HAP-1 (cell line): Measurements from ENCODE around the gene TAS2R9.
A peak's percentile ranks its signal among the peaks of the same experiment; 100 is the strongest.
"Not testable (repeated sequence)": the region's sequence is repeated elsewhere in the genome, so short reads cannot be mapped to it uniquely, and the experiment has no call there.

Experiments
- DNase-seq, 2 experiments: peaks; one replicate each; pipeline ENCODE4 v3.0.0-alpha.2; 2016 to 2020; ENCODE audit warnings: low spot score in 2 of 2
- H3K27me3 ChIP-seq: fragments of 250-450 bp; sonication (Bioruptor Pico); 2 replicates; pipeline ENCODE4 v1.5.1; 2020; ENCODE audit warnings: low read depth, mild to moderate bottlenecking, moderate library complexity
- H3K36me3 ChIP-seq: fragments of 250-450 bp; sonication (Bioruptor Pico); replicated peaks from 2 replicates; pipeline ENCODE4 v1.5.1; 2020; ENCODE audit warnings: mild to moderate bottlenecking
- H3K4me1 ChIP-seq: fragments of 250-450 bp; sonication (Bioruptor Pico); 2 replicates; pipeline ENCODE4 v1.5.1; 2020; ENCODE audit warnings: mild to moderate bottlenecking
- H3K4me3 ChIP-seq: fragments of 250-450 bp; sonication (Bioruptor Pico); 2 replicates; pipeline ENCODE4 v1.5.1; 2020; ENCODE audit warnings: mild to moderate bottlenecking, moderate library complexity
- H3K9me3 ChIP-seq: fragments of 250-450 bp; sonication (Bioruptor Pico); 2 replicates; pipeline ENCODE4 v1.5.1; 2020; ENCODE audit warnings: mild to moderate bottlenecking, moderate library complexity
- in situ Hi-C: fragments of 300-500 bp; cut with MboI; formaldehyde crosslinking; loops from 3 replicates; pipeline ENCODE4 v1.14.3; 2020; ENCODE audit warnings: low sequenced_read_pairs, inconsistent platforms, mixed read lengths

Gene TAS2R9

GRCh38 chr12:10801741-10802140, 8.2 kb downstream of the TAS2R9 start:
- no peaks in the 10 kb centered on the region for H3K4me1 ChIP-seq
- no peak for DNase-seq
- in situ Hi-C loops, result no loop called here
- peaks cover 10% of the 10 kb centered on the region for H3K27me3 ChIP-seq
- no peaks in the 10 kb centered on the region for H3K9me3 ChIP-seq
- H3K36me3 ChIP-seq, result no peaks in the 10 kb centered on the region
- H3K4me3 ChIP-seq, result no peak overlapping the region

- in situ Hi-C loops, result no loop called here
- H3K4me1 ChIP-seq, result no peaks in the 10 kb centered on the region
- no peak for DNase-seq
- no peaks in the 10 kb centered on the region; the same call in none of the 2 replicates for H3K27me3 ChIP-seq
- H3K36me3 ChIP-seq, result no peaks in the 10 kb centered on the region
- H3K4me3 ChIP-seq, result no peak overlapping the region
- no peaks in the 10 kb centered on the region for H3K9me3 ChIP-seq
These were observed 15.7 kb downstream of the TAS2R9 start for GRCh38 chr12:10794222-10794621.

DNA sequence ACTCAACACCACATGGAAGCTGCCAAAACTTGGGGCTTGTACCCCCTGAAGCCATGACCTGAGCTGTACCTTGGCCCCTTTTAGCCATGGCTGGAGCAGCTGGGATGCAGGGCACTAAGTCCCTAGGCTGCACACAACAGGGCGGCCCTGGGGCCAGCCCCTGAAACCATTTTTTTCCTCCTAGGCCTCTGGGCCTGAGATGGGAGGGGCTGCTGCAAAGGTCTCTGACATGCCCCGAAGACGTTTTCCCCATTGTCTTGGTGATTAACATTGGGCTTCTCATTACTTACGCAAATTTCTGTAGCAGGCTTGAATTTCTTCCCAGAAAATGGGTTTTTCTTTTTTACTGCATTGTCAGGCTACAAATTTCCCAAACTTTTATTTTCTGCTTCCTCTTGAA, 18.2 kb downstream of the TAS2R9 start:
- H3K4me1 ChIP-seq, H3K27me3 ChIP-seq, H3K4me3 ChIP-seq, DNase-seq, in situ Hi-C loops, H3K36me3 ChIP-seq, H3K9me3 ChIP-seq: not testable (repeated sequence)

- in situ Hi-C loops, result no loop called here
These were observed 26.7 kb downstream of the TAS2R9 start for GRCh38 chr12:10783252-10783651.

GRCh38 chr12:10779103-10779502, 30.9 kb downstream of the TAS2R9 start:
- Histone ChIP-seq H3K27me3 (peaks cover 10% of the 10 kb centered on the region), H3K9me3 (no peaks in the 10 kb centered on the region), H3K4me1 (no peaks in the 10 kb centered on the region), H3K4me3 (no peak overlapping the region), H3K36me3 (no peaks in the 10 kb centered on the region)
- no peak for DNase-seq
- in situ Hi-C loops, result loop anchor here (10.0 kb wide), 2 partner anchors 416 to 706 kb away; no protein-coding TSS in a partner anchor

More at GRCh38 chr12:10783252-10783651, 26.7 kb downstream of the TAS2R9 start:
- Histone ChIP-seq H3K36me3 (no peaks in the 10 kb centered on the region), H3K9me3 (no peaks in the 10 kb centered on the region), H3K4me1 (no peaks in the 10 kb centered on the region), H3K4me3 (no peak overlapping the region), H3K27me3 (0 out of 2 replicates have a peak, but pooled peaks cover 3% of the 10 kb centered on the region)
- DNase-seq, result no peak

DNA sequence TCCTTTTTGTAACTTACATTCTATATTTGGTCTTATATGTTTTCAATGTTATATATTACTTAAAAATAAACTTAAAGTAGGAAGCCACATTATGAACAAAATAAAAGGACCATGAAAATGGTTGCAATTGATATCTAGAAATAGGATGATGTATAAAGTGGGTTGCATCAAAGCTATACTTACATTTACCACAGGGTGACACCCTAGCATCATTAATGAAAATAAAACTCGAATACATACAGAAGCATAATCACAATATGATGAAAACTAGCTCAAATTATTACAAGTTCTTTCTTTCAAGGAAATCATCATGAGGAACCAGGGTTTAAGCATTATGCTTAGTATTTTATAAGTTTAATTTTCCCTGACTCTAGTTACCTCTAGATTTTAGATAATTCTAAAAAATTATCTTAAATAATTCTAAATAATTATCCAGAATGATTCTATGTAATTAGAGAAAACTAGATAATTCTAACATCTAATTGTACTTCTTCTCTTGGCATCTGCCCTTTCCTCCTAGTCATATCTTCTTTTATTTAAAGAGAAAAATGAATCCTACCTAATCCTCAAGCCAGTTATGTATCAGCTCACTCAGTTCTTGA, 38.7 kb downstream of the TAS2R9 start:
- Histone ChIP-seq H3K4me1 (no peaks in the 10 kb centered on the region), H3K4me3 (no peak overlapping the region), H3K9me3 (no peaks in the 10 kb centered on the region), H3K27me3 (peaks cover 49% of the 10 kb centered on the region), H3K36me3 (no peaks in the 10 kb centered on the region)
- in situ Hi-C loops, result loop anchor here (10.0 kb wide), 2 partner anchors 424 to 714 kb away; no protein-coding TSS in a partner anchor
- DNase-seq, result peak in 1 of 2 experiments; percentile 20

GRCh38 chr12:10759657-10760056, 50.3 kb downstream of the TAS2R9 start:
- no peak for DNase-seq
- Histone ChIP-seq H3K27me3 (peaks cover 9% of the 10 kb centered on the region; the same call in 1 of the 2 replicates), H3K4me1 (no peaks in the 10 kb centered on the region), H3K9me3 (peaks cover 3% of the 10 kb centered on the region; the same call in 1 of the 2 replicates), H3K4me3 (no peak overlapping the region), H3K36me3 (no peaks in the 10 kb centered on the region)
- in situ Hi-C loops, result no loop called here
